Uterus (tissue), 4 donors: ENCODE results near the gene TWIST1. TPM values are rescaled to one million over a fixed set of nuclear protein-coding genes. Genes with fewer than 3 reads are reported as not detected.

Experiments
- DNase-seq, 2 donors: peaks; one replicate each; pipeline ENCODE4 v3.0.0-alpha.2; 2019 to 2020
- H3K27ac ChIP-seq, 2 donors: fragments of 200-600 bp; sonication (generic); 1 replicate in 1 of 2; 2 replicates in 1 of 2; pipeline ENCODE4 v1.5.1; 2016 to 2018
- H3K27me3 ChIP-seq, 2 donors: fragments of 200-600 bp; sonication (generic); one replicate each; pipeline ENCODE4 v1.5.1; 2018 to 2019; ENCODE audit warnings: control low read depth in 1 of 2
- H3K36me3 ChIP-seq, 2 donors: fragments of 200-600 bp; sonication (generic); one replicate each; pipeline ENCODE4 v1.5.1; 2019; ENCODE audit warnings: control low read depth in 1 of 2
- H3K4me1 ChIP-seq, 2 donors: fragments of 200-600 bp; sonication (generic); one replicate each; pipeline ENCODE4 v1.5.1; 2018 to 2019; ENCODE audit warnings: control low read depth in 1 of 2
- H3K4me3 ChIP-seq, 2 donors: fragments of 200-600 bp; sonication (generic); 1 replicate in 1 of 2; 2 replicates in 1 of 2; pipeline ENCODE4 v1.5.1; 2018 to 2019; ENCODE audit warnings: mild to moderate bottlenecking in 1 of 2
- H3K9me3 ChIP-seq, 2 donors: fragments of 200-600 bp; sonication (generic); one replicate each; pipeline ENCODE4 v1.5.1; 2019; ENCODE audit warnings: control low read depth in 1 of 2
- POLR2A ChIP-seq, 2 donors: fragments of 450-650 bp; IDR thresholded peaks; one replicate each; pipeline ENCODE4 v1.6.1; 2016; ENCODE audit warnings: antibody characterized with exemption in 2 of 2, mild to moderate bottlenecking in 1 of 2, moderate library complexity in 1 of 2
- intact Hi-C: fragments of 100-400 bp; cut with DNase I; formaldehyde crosslinking; loops from one replicate; pipeline ENCODE4 v1.15.1; 2023; ENCODE audit warnings: low total_unique reads
- total RNA-seq, 4 donors: library from RNA; depleted of rRNA in 3 of 4; stranded (reverse); fragments of >200 nt in 3 of 4; gene quantifications; one replicate each; pipeline versions ENCODE4 v1.1.0 to v1.2.4, GENCODE V29; 2014 to 2023
- TF ChIP-seq, protein P1 (sequence below), 4 experiments: fragments of 200-600 bp in 2 of 4; fragments of 450-650 bp in 2 of 4; sonication (generic) in 2 of 4; IDR thresholded peaks; one replicate each; pipeline ENCODE4 v1.5.1; 2016 to 2019; ENCODE audit warnings: antibody characterized with exemption in 4 of 4, mild to moderate bottlenecking in 2 of 4, moderate library complexity in 1 of 4
- donor health status: DM: yes; HTN: yes; CAD: no.

Gene TWIST1
- total RNA-seq, 4 donors from 2014 or later: 8.5 to 26.6 (median 19.7) TPM

DNA sequence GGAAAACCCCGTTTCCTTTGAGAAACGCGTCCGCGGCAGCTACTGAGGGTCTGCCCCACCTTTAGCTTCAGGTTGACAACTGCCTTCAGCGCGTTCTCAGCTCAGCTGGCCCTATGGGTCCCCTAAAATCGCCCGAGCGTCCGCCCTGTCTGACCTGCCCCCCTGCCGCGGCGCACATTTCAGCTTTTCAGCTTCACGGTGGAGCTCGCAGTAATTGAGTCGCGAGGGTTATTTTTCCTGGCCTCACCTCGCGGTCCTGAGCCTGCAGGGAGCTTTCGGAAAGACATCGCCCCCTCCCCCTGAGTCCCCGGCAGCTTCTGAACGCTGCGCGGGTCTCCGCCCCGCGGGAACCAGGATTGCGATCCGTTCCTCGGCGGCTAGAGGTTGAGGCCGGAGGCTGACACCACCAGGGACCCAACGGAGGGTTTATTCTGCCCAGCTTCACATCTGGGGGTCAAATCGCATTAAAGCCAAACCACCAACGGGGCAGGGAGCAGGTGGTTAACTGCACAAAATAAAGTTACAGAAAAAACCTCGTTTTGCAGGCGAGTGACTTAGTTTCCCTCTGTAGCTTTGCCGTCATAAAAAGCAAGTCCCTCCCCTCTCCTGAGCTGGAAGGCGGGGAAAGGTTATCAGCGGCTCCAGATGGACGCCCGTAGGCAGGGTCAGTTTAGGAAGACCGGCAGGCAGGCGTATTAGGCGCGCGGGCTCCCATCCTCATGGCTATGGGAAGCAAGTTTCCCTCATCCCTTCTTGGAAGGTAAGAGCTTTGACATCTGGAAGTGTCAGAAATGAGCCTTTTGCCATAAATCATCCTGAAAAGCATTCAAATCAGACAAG is 11.0 kb downstream of the TWIST1 start:
- Histone ChIP-seq H3K9me3 (no peaks in the 10 kb centered on the region), H3K36me3 (no peaks in the 10 kb centered on the region), H3K4me3 (peak overlapping the region; percentile 39 to 51), H3K27ac (peak overlapping the region; percentile 82 to 86), H3K27me3 (no peaks in the 10 kb centered on the region), H3K4me1 (no peaks in the 10 kb centered on the region)
- intact Hi-C loops: no loop called here
- TF ChIP-seq POLR2A (IDR thresholded peaks at IDR 0.05): no peak
- TF ChIP-seq, protein P1, sequence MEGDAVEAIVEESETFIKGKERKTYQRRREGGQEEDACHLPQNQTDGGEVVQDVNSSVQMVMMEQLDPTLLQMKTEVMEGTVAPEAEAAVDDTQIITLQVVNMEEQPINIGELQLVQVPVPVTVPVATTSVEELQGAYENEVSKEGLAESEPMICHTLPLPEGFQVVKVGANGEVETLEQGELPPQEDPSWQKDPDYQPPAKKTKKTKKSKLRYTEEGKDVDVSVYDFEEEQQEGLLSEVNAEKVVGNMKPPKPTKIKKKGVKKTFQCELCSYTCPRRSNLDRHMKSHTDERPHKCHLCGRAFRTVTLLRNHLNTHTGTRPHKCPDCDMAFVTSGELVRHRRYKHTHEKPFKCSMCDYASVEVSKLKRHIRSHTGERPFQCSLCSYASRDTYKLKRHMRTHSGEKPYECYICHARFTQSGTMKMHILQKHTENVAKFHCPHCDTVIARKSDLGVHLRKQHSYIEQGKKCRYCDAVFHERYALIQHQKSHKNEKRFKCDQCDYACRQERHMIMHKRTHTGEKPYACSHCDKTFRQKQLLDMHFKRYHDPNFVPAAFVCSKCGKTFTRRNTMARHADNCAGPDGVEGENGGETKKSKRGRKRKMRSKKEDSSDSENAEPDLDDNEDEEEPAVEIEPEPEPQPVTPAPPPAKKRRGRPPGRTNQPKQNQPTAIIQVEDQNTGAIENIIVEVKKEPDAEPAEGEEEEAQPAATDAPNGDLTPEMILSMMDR (IDR thresholded peaks at IDR 0.05): no peak
- DNase-seq: no peak

DNA sequence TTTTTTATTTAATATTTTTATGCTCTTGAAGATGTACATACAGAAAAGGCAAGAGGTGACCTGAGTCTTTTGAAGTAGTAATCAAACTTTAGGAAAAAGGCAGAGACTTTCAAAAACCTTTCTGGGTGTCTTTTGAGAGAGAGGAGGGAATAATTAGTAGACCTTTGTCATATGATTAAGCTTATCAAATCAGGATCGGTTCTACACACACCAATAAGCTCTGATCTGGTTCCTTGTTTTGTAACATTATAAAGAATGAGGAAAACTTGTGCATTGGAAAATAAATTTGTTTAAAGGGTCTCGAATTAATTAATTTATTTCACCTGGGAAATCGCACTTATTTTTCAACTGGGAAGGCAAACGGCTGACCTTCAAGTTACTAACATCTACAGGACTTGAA is 11.9 kb downstream of the TWIST1 start:
- H3K36me3 ChIP-seq: no peaks in the 10 kb centered on the region
- TF ChIP-seq, protein P1 (IDR thresholded peaks at IDR 0.05): no peak
- no peak for TF ChIP-seq POLR2A (IDR thresholded peaks at IDR 0.05)
- H3K27ac ChIP-seq: no peak overlapping the region
- no peaks in the 10 kb centered on the region for H3K4me1 ChIP-seq
- no peaks in the 10 kb centered on the region for H3K27me3 ChIP-seq
- intact Hi-C loops: no loop called here
- no peak for DNase-seq
- H3K4me3 ChIP-seq: no peak overlapping the region
- H3K9me3 ChIP-seq: no peaks in the 10 kb centered on the region

DNA sequence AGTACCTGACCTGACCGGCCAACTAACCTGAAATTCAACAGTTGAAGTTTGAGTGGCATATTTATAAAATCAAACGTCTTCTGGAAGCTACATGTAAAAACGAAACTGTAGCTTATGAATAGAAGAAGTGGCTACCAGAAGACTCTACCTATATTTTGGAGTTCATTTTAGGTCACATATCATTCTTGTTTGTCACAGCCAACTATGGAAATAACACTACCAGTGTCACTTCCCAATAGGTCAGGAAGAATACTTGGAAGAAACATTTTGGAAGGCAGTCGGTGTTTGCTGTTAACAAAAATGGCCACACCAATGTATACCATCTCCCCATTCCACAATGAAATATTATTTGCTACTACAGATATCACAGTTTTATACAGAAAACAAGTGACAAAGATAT is 12.6 kb downstream of the TWIST1 start:
- Histone ChIP-seq H3K4me1 (no peaks in the 10 kb centered on the region), H3K27me3 (no peaks in the 10 kb centered on the region), H3K9me3 (no peaks in the 10 kb centered on the region), H3K36me3 (no peaks in the 10 kb centered on the region), H3K4me3 (no peak overlapping the region), H3K27ac (no peak overlapping the region)
- intact Hi-C loops: no loop called here
- DNase-seq: no peak
- no peak for TF ChIP-seq POLR2A (IDR thresholded peaks at IDR 0.05)
- TF ChIP-seq, protein P1 (IDR thresholded peaks at IDR 0.05): no peak

DNA sequence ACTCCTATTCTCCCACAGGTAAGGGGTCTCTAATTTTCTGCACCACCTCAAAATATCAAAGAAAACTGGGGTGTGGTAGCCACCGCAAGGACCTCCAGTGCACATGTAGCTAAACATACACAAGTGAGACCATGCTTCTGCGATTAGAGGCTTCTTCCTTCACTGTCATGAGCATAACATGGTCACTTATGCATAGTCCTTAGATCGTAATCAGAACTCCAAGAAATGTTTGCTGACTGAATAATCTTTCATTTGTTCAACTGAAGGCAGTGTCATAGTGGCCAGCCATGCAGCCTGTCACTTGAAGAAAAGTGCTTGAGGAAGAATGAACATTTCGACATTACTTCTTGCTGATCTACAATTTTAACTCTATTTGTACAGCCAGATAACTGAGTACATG is 14.6 kb downstream of the TWIST1 start:
- no peak for TF ChIP-seq POLR2A (IDR thresholded peaks at IDR 0.05)
- TF ChIP-seq, protein P1 (IDR thresholded peaks at IDR 0.05): no peak
- Histone ChIP-seq H3K27me3 (no peaks in the 10 kb centered on the region), H3K27ac (no peak overlapping the region), H3K4me1 (no peaks in the 10 kb centered on the region), H3K36me3 (no peaks in the 10 kb centered on the region), H3K9me3 (no peaks in the 10 kb centered on the region), H3K4me3 (no peak overlapping the region)
- DNase-seq: no peak
- intact Hi-C loops: no loop called here

DNA sequence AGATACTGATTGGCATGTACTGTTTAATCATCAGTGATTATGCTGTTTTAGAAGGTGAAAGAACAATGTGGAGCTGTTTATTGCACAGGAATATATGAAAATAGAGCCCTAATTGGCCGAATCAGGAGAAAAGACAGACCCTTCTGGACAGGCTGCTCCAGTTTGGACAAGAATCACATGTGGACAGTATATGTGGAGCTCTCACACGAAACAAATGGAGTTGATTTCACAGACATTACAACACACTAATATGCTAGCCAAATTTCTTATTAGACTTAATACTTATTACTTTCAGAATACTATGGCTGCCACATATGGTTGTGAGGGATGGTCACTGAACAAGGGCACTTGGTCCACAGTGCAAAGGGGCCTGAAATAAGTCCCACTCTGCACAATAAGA is 15.5 kb downstream of the TWIST1 start:
- TF ChIP-seq, protein P1 (IDR thresholded peaks at IDR 0.05): no peak
- TF ChIP-seq POLR2A (IDR thresholded peaks at IDR 0.05): no peak
- Histone ChIP-seq H3K4me3 (no peak overlapping the region), H3K4me1 (no peaks in the 10 kb centered on the region), H3K36me3 (no peaks in the 10 kb centered on the region), H3K9me3 (no peaks in the 10 kb centered on the region), H3K27ac (no peak overlapping the region), H3K27me3 (no peaks in the 10 kb centered on the region)
- no peak for DNase-seq
- intact Hi-C loops: no loop called here
